ENCODE data around the gene PDE4D. TPM values are rescaled to one million over a fixed set of nuclear protein-coding genes. Genes with fewer than 3 reads are reported as not detected.

Gene PDE4D
- polyA plus RNA-seq, 1 donor (not counting 4 experiments of a cell fraction or from before 2014, with no cell fraction given), result 3.6 TPM

DNA sequence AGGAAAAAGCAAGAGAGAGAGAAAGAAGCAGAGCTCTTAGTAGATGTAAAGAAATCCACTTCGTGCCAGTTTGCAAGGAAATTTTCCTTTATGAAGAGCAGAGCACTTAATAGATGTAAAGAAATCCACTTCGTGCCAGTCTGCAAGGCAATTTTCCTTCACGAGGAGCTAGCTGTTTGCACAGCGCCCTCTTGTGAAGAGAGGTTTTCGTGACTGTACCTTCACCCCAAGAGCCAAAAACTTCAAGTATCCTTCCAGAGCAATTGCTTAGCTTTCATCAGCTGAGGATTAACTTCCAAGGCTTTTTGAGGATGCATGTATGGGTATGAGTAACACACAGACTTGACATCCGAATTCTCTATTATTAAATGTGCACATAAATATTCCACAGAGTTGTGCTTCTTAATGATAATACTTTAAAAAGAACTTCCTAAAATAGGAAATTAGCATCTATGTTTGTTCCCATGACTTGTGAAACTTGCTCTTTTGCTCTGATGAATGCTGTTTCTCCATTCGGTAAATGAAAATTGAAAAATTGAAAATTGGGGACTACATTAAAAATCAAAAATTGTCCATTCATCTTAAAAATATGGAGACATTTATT lies 525.6 kb downstream of the PDE4D start:
- H3K4me2 ChIP-seq (ENCODE audit: control insufficient read depth, extremely low read depth, insufficient read depth, low read depth, low read length), result no peak overlapping the region

GRCh38 chr5:59366784-59367183 lies 526.7 kb downstream of the PDE4D start:
- H3K4me1 ChIP-seq (ENCODE audit: control insufficient read depth, extremely low read depth, insufficient read depth, low read length), result no peaks in the 10 kb centered on the region
- no peak overlapping the region for H3K4me3 ChIP-seq (ENCODE audit: control insufficient read depth in 2 of 3, extremely low read depth in 1 of 3, insufficient read depth in 2 of 3, low read depth in 1 of 3, low read length in 3 of 3)
- H3K36me3 ChIP-seq (ENCODE audit: control insufficient read depth in 2 of 2, extremely low read depth in 1 of 2, insufficient read depth in 2 of 2, low read length in 2 of 2), result no peaks in the 10 kb centered on the region
- FAIRE-seq, result no peak
- no peaks in the 10 kb centered on the region for H4K20me1 ChIP-seq (ENCODE audit: control insufficient read depth, extremely low read depth, insufficient read depth, low read length)
- H3K27ac ChIP-seq (ENCODE audit: control insufficient read depth, insufficient read depth, low read length), result no peak overlapping the region
- H3K27me3 ChIP-seq (ENCODE audit: control insufficient read depth, extremely low read depth, insufficient read depth, low read length), result no peaks in the 10 kb centered on the region
- H3K79me2 ChIP-seq (ENCODE audit: control insufficient read depth, insufficient read depth, low read length), result no peaks in the 10 kb centered on the region
- H3K9ac ChIP-seq (ENCODE audit: control insufficient read depth, extremely low read depth, insufficient read depth, low read length), result no peak overlapping the region
- H2AFZ ChIP-seq (ENCODE audit: control insufficient read depth, low read length), result no peak overlapping the region
- dilution Hi-C loops (cut with MboI; ENCODE audit: extremely low pct_ligation_motif_present, low sequenced_read_pairs), result loop anchor here (25.0 kb wide), 1 partner anchor 179 kb away; no protein-coding TSS in a partner anchor
- no peaks in the 10 kb centered on the region for H3K9me3 ChIP-seq (ENCODE audit: control insufficient read depth, low read depth, low read length)
- no peak overlapping the region for H3K4me2 ChIP-seq (ENCODE audit: control insufficient read depth, extremely low read depth, insufficient read depth, low read depth, low read length)
- no peak for DNase-seq (ENCODE audit: low read depth, low spot score)
- no peak for TF ChIP-seq CTCF (optimal IDR thresholded peaks at IDR 0.05 in 1 of 3, IDR thresholded peaks at IDR 0.05 in 1 of 3, conservative IDR thresholded peaks at IDR 0.05 in 1 of 3; ENCODE audit: extremely low read depth in 1 of 3, insufficient read depth in 2 of 3, low read length in 3 of 3)
- no peak for TF ChIP-seq EZH2 (IDR thresholded peaks at IDR 0.05; ENCODE audit: low read length)
- no peaks in the 10 kb centered on the region for H3K9me1 ChIP-seq (ENCODE audit: control insufficient read depth, extremely low read depth, insufficient read depth, low read length)

More for the DNA sequence above, 525.6 kb downstream of the PDE4D start:
- dilution Hi-C loops (cut with MboI; ENCODE audit: extremely low pct_ligation_motif_present, low sequenced_read_pairs), result loop anchor here (25.0 kb wide), 1 partner anchor 181 kb away; no protein-coding TSS in a partner anchor
- H3K36me3 ChIP-seq (ENCODE audit: control insufficient read depth in 2 of 2, extremely low read depth in 1 of 2, insufficient read depth in 2 of 2, low read length in 2 of 2), result no peaks in the 10 kb centered on the region
- H3K9me1 ChIP-seq (ENCODE audit: control insufficient read depth, extremely low read depth, insufficient read depth, low read length), result no peaks in the 10 kb centered on the region
- peak; percentile 88 for FAIRE-seq
- H3K27ac ChIP-seq (ENCODE audit: control insufficient read depth, insufficient read depth, low read length), result no peak overlapping the region
- TF ChIP-seq CTCF (optimal IDR thresholded peaks at IDR 0.05 in 1 of 3, IDR thresholded peaks at IDR 0.05 in 1 of 3, conservative IDR thresholded peaks at IDR 0.05 in 1 of 3; ENCODE audit: extremely low read depth in 1 of 3, insufficient read depth in 2 of 3, low read length in 3 of 3), result peak; percentile 79 to 83 (median 81)
- TF ChIP-seq EZH2 (IDR thresholded peaks at IDR 0.05; ENCODE audit: low read length), result no peak
- H3K9ac ChIP-seq (ENCODE audit: control insufficient read depth, extremely low read depth, insufficient read depth, low read length), result no peak overlapping the region
- no peaks in the 10 kb centered on the region for H3K79me2 ChIP-seq (ENCODE audit: control insufficient read depth, insufficient read depth, low read length)
- no peaks in the 10 kb centered on the region for H3K9me3 ChIP-seq (ENCODE audit: control insufficient read depth, low read depth, low read length)
- H3K4me1 ChIP-seq (ENCODE audit: control insufficient read depth, extremely low read depth, insufficient read depth, low read length), result no peaks in the 10 kb centered on the region
- no peak overlapping the region for H3K4me3 ChIP-seq (ENCODE audit: control insufficient read depth in 2 of 3, extremely low read depth in 1 of 3, insufficient read depth in 2 of 3, low read depth in 1 of 3, low read length in 3 of 3)
- no peak overlapping the region for H2AFZ ChIP-seq (ENCODE audit: control insufficient read depth, low read length)
- H4K20me1 ChIP-seq (ENCODE audit: control insufficient read depth, extremely low read depth, insufficient read depth, low read length), result no peaks in the 10 kb centered on the region
- DNase-seq (ENCODE audit: low read depth, low spot score), result peak; percentile 4
- no peaks in the 10 kb centered on the region for H3K27me3 ChIP-seq (ENCODE audit: control insufficient read depth, extremely low read depth, insufficient read depth, low read length)
